IMR-90 (cell line): ENCODE data around the gene CDK5RAP2. TPM values are rescaled to one million over a fixed set of nuclear protein-coding genes. Genes with fewer than 3 reads are reported as not detected.

Experiments
- ATAC-seq: fragments of 200-7000 bp; cut with Tn5 transposase; 2 replicates; pipeline ENCODE4 v1.9.1; 2020; ENCODE audit warnings: low read depth, mild to moderate bottlenecking, moderate library complexity
- BruUV-seq: library from RNA; stranded (reverse); fragments of 400-500 nt; replicated peaks from 2 replicates; lab custom pipeline; 2021; lab: Mats Ljungman, UMichigan
- CTCF ChIA-PET: fragments of 300-600 bp; formaldehyde crosslinking; extraction: SDS; loops from one replicate; lab custom pipeline; 2021; ENCODE audit warnings: antibody characterized with exemption; lab: Yijun Ruan, JAX
- POLR2A ChIA-PET: fragments of 300-600 bp; sonication (Branson Sonifier 250); formaldehyde crosslinking; loops from one replicate; lab custom pipeline; 2022; ENCODE audit warnings: antibody characterized with exemption; ENCODE audit not compliant: unreplicated experiment; lab: Charles Lee
- DNase-seq: peaks from one replicate; pipeline ENCODE4 v3.0.0; 2013
- H2AFZ ChIP-seq: replicated peaks from 2 replicates; pipeline ENCODE3; 2013; ENCODE audit warnings: low read length, mild to moderate bottlenecking; ENCODE audit not compliant: poor library complexity
- H2AK5ac ChIP-seq: 2 replicates; pipeline ENCODE4 v1.6.1; 2013; ENCODE audit warnings: low read depth, low read length, inconsistent platforms
- H2AK9ac ChIP-seq: replicated peaks from 2 replicates; pipeline ENCODE3; 2013; ENCODE audit warnings: mild to moderate bottlenecking, low read depth, low read length, moderate library complexity; ENCODE audit not compliant: poor library complexity
- H2BK120ac ChIP-seq: 2 replicates; pipeline ENCODE4 v1.6.1; 2013; ENCODE audit warnings: low read depth, low read length, inconsistent platforms
- H2BK15ac ChIP-seq: 3 replicates; pipeline ENCODE4 v1.6.1; 2013; ENCODE audit warnings: low read depth, low read length, inconsistent platforms
- H2BK20ac ChIP-seq: 2 replicates; pipeline ENCODE4 v1.6.1; 2013; ENCODE audit warnings: low read depth, mild to moderate bottlenecking, inconsistent platforms, low read length, moderate library complexity
- H2BK5ac ChIP-seq: 2 replicates; pipeline ENCODE4 v1.6.1; 2013; ENCODE audit warnings: mild to moderate bottlenecking, low read depth, low read length, inconsistent platforms; ENCODE audit not compliant: poor library complexity, severe bottlenecking
- H3K14ac ChIP-seq: replicated peaks from 2 replicates; pipeline ENCODE4 v1.6.1; 2013; ENCODE audit warnings: low read depth, low read length, inconsistent platforms
- H3K18ac ChIP-seq: 2 replicates; pipeline ENCODE4 v1.6.1; 2013; ENCODE audit warnings: low read depth, low read length, control low read depth
- H3K23ac ChIP-seq: 2 replicates; pipeline ENCODE4 v1.6.1; 2013; ENCODE audit warnings: low read depth, low read length, inconsistent platforms
- H3K27ac ChIP-seq: 2 replicates; pipeline ENCODE4 v1.5.1; 2013; ENCODE audit warnings: mild to moderate bottlenecking, control low read depth, low read length; ENCODE audit not compliant: insufficient read depth
- H3K27me3 ChIP-seq: 2 replicates; pipeline ENCODE4 v1.6.1; 2013; ENCODE audit warnings: low read length; ENCODE audit not compliant: control insufficient read depth, insufficient read depth
- H3K36me3 ChIP-seq: 2 replicates; pipeline ENCODE4 v1.6.1; 2013; ENCODE audit warnings: low read length, mixed read lengths; ENCODE audit not compliant: control insufficient read depth, insufficient read depth
- H3K4ac ChIP-seq: 2 replicates; pipeline ENCODE4 v1.6.1; 2013; ENCODE audit warnings: low read depth, low read length, inconsistent platforms
- H3K4me1 ChIP-seq: 2 replicates; pipeline ENCODE4 v1.6.1; 2013; ENCODE audit warnings: low read length, mixed read lengths; ENCODE audit not compliant: control insufficient read depth, insufficient read depth
- H3K4me2 ChIP-seq: 2 replicates; pipeline ENCODE4 v1.6.1; 2013; ENCODE audit warnings: low read depth, mild to moderate bottlenecking, control low read depth, low read length, moderate library complexity
- H3K4me3 ChIP-seq: 2 replicates; pipeline ENCODE4 v1.5.1; 2013; ENCODE audit warnings: low read depth, mild to moderate bottlenecking, control low read depth, low read length, moderate library complexity; ENCODE audit not compliant: insufficient read depth
- H3K56ac ChIP-seq: 2 replicates; pipeline ENCODE4 v1.6.1; 2013; ENCODE audit warnings: low read length, inconsistent platforms; ENCODE audit not compliant: insufficient read depth; ENCODE audit errors: extremely low read depth
- H3K79me1 ChIP-seq, 2 experiments: 2 replicates each; pipeline ENCODE4 v1.6.1; 2013; ENCODE audit warnings: low read length in 2 of 2, inconsistent platforms in 1 of 2, low read depth in 1 of 2
- H3K9ac ChIP-seq: 2 replicates; pipeline ENCODE4 v1.6.1; 2013; ENCODE audit warnings: low read depth, low read length, control low read depth
- H3K9me1 ChIP-seq: 2 replicates; pipeline ENCODE4 v1.6.1; 2013; ENCODE audit warnings: low read length, inconsistent platforms; ENCODE audit not compliant: insufficient read depth
- H3K9me3 ChIP-seq: 2 replicates; pipeline ENCODE4 v1.6.1; 2013; ENCODE audit warnings: low read length; ENCODE audit not compliant: control insufficient read depth, insufficient read depth
- H4K20me1 ChIP-seq: 2 replicates; pipeline ENCODE4 v1.6.1; 2013; ENCODE audit warnings: low read length, inconsistent platforms; ENCODE audit not compliant: insufficient read depth
- H4K5ac ChIP-seq: 2 replicates; pipeline ENCODE4 v1.6.1; 2013; ENCODE audit warnings: mild to moderate bottlenecking, low read depth, low read length, control low read depth
- H4K8ac ChIP-seq, 2 experiments: 2 replicates each; pipeline ENCODE4 v1.6.1; 2013; ENCODE audit warnings: low read depth in 2 of 2, low read length in 2 of 2, control low read depth in 1 of 2, inconsistent platforms in 1 of 2
- H4K91ac ChIP-seq: 2 replicates; pipeline ENCODE4 v1.6.1; 2013; ENCODE audit warnings: low read depth, low read length, inconsistent platforms; ENCODE audit not compliant: insufficient read depth
- FOS ChIP-seq: fragments of 150-350 bp; IDR thresholded peaks from 2 replicates; pipeline ENCODE4 v1.6.1; 2016; ENCODE audit warnings: low read depth, low read length
- MAZ ChIP-seq: IDR thresholded peaks from 2 replicates; pipeline ENCODE4 v1.6.1; 2012; ENCODE audit warnings: low read depth, mild to moderate bottlenecking, low read length, improper control_type of control experiment, moderate library complexity, borderline replicate concordance
- NFE2L2 ChIP-seq: fragments of 150-350 bp; IDR thresholded peaks from 2 replicates; pipeline ENCODE4 v1.6.1; 2016; ENCODE audit warnings: low read depth, mild to moderate bottlenecking, low read length
- RAD21 ChIP-seq: IDR thresholded peaks from 2 replicates; pipeline ENCODE4 v1.6.1; 2012; ENCODE audit warnings: low read length, improper control_type of control experiment
- RFX5 ChIP-seq: IDR thresholded peaks from 2 replicates; pipeline ENCODE4 v1.8.0; 2012; ENCODE audit warnings: low read depth, mild to moderate bottlenecking, low read length, moderate library complexity
- WGBS, 2 experiments: methylation state at CpG; one replicate each; pipeline versions ENCODE4 v1.1.5 to v1.1.7; 2013; ENCODE audit warnings: missing lambda C conversion rate in 2 of 2; ENCODE audit not compliant: insufficient read length in 1 of 2; ENCODE audit errors: extremely low coverage in 2 of 2; 5-methylcytosine and 5-hydroxymethylcytosine counted together
- dilution Hi-C: fragments of 300-500 bp; cut with HindIII; formaldehyde crosslinking; loops from one replicate; pipeline ENCODE4 v1.14.3; 2018; ENCODE audit warnings: low sequenced_read_pairs; ENCODE audit not compliant: unreplicated experiment
- in situ Hi-C: fragments of 300-500 bp; cut with MboI; formaldehyde crosslinking; loops from 3 replicates; pipeline ENCODE4 v1.14.3; 2019; ENCODE audit warnings: low sequenced_read_pairs, inconsistent platforms, mixed read lengths
- intact Hi-C: fragments of 100-400 bp; cut with micrococcal nuclease; formaldehyde crosslinking; loops from 2 replicates; pipeline ENCODE4 v1.10.0; 2022
- polyA plus RNA-seq, 3 experiments: library from polyadenylated mRNA; depleted of rRNA; stranded (reverse); fragments of >200 nt; gene quantifications; 2 replicates each; pipeline ENCODE4 v1.2.3, GENCODE V29; 2012; ENCODE audit warnings: low replicate concordance in 1 of 3
- total RNA-seq: library from RNA; depleted of rRNA; stranded (reverse); fragments of >200 nt; gene quantifications from 2 replicates; pipeline ENCODE4 v1.2.3, GENCODE V29; 2012

CDK5RAP2 gene
- total and polyA plus RNA-seq, 2 of the 4 experiments (the other 2 are of a cell fraction): 29.5 to 31.7 TPM

- H2BK15ac ChIP-seq: no peak overlapping the region
- H3K4ac ChIP-seq: no peak overlapping the region
- 0 out of 2 replicates have a peak, but pooled peaks cover 5% of the 10 kb centered on the region for H4K20me1 ChIP-seq
- in situ Hi-C loops: no loop called here
- no peak overlapping the region for H3K18ac ChIP-seq
- TF ChIP-seq MAZ (no peak), FOS (no peak), RAD21 (no peak), RFX5 (no peak), NFE2L2 (no peak)
- H3K9ac ChIP-seq: no peak overlapping the region
- H3K4me1 ChIP-seq: peaks cover 21% of the 10 kb centered on the region
- dilution Hi-C loops: no loop called here
- H4K5ac ChIP-seq: no peak overlapping the region
- WGBS, 2 experiments: 98% methylated on average over 13 of the region's 14 CpGs; no CpG with 5 or more reads in 1 of the 2 experiments
- H2AK9ac ChIP-seq: no peak overlapping the region
- H3K4me3 ChIP-seq: no peak overlapping the region
- H3K23ac ChIP-seq: no peak overlapping the region
- ATAC-seq (no peak), DNase-seq (no peak)
- H3K14ac ChIP-seq: no peak overlapping the region
- ChIA-PET CTCF (no interaction called here), POLR2A (no interaction called here)
- H2BK5ac ChIP-seq: no peak overlapping the region
- H2BK20ac ChIP-seq: no peak overlapping the region
- H3K27ac ChIP-seq: no peak overlapping the region
- no peaks in the 10 kb centered on the region for H3K27me3 ChIP-seq
- no peak overlapping the region for H2AK5ac ChIP-seq
- H2BK120ac ChIP-seq: no peak overlapping the region
- H3K4me2 ChIP-seq: no peak overlapping the region
- H4K91ac ChIP-seq: no peak overlapping the region
- H3K9me1 ChIP-seq: peaks cover 29% of the 10 kb centered on the region
- H3K9me3 ChIP-seq: no peaks in the 10 kb centered on the region
- intact Hi-C loops: no loop called here
- no peak overlapping the region for H3K56ac ChIP-seq
- H3K79me1 ChIP-seq: peaks cover 4 to 21% of the 10 kb centered on the region in 2 experiments; a peak in 1 of 4 replicates
- no TSS peak for BruUV-seq
- H4K8ac ChIP-seq: no peak overlapping the region
- H2AFZ ChIP-seq: no peak overlapping the region
- peaks cover 28% of the 10 kb centered on the region for H3K36me3 ChIP-seq
Observed at GRCh38 chr9:120408680-120409258, 171.2 kb downstream of the CDK5RAP2 start.
